HL-60 (cell line): ENCODE measurements around the gene PKD1L1.

Source experiments
- DNase-seq, 2 experiments: peaks; one replicate each; pipeline ENCODE4 v3.0.0-alpha.2; 2010 to 2020; ENCODE audit warnings: low read depth in 1 of 2, low spot score in 1 of 2
- H3K27ac ChIP-seq: fragments of 250-450 bp; sonication (Bioruptor Pico); replicated peaks from 2 replicates; pipeline ENCODE4 v1.5.1; 2020; ENCODE audit warnings: mild to moderate bottlenecking, moderate library complexity
- H3K27me3 ChIP-seq: fragments of 250-450 bp; sonication (Bioruptor Pico); 2 replicates; pipeline ENCODE4 v1.5.1; 2021; ENCODE audit warnings: mild to moderate bottlenecking, moderate library complexity; ENCODE audit not compliant: insufficient read depth, poor library complexity, severe bottlenecking
- H3K4me3 ChIP-seq: replicated peaks from 2 replicates; pipeline ENCODE4 v1.5.1; 2011; ENCODE audit warnings: mild to moderate bottlenecking, control low read depth, low read length; ENCODE audit not compliant: insufficient read depth
- CTCF ChIP-seq: IDR thresholded peaks from one replicate; pipeline ENCODE4 v1.5.1; 2011; ENCODE audit warnings: low read length, control low read depth, inconsistent platforms; ENCODE audit not compliant: insufficient read depth
- GABPA ChIP-seq: IDR thresholded peaks from 2 replicates; pipeline ENCODE4 v1.6.1; 2012; ENCODE audit warnings: low read depth
- POLR2AphosphoS5 ChIP-seq: IDR thresholded peaks from 2 replicates; pipeline ENCODE4 v1.6.1; 2012; ENCODE audit warnings: low read depth
- SPI1 ChIP-seq: IDR thresholded peaks from 2 replicates; pipeline ENCODE4 v1.6.1; 2012; ENCODE audit warnings: low read depth, mild to moderate bottlenecking, borderline replicate concordance
- TF ChIP-seq, protein P1 (sequence below): IDR thresholded peaks from 2 replicates; pipeline ENCODE4 v1.6.1; 2012; ENCODE audit warnings: low read depth; ENCODE audit not compliant: insufficient replicate concordance

The PKD1L1 gene

DNA sequence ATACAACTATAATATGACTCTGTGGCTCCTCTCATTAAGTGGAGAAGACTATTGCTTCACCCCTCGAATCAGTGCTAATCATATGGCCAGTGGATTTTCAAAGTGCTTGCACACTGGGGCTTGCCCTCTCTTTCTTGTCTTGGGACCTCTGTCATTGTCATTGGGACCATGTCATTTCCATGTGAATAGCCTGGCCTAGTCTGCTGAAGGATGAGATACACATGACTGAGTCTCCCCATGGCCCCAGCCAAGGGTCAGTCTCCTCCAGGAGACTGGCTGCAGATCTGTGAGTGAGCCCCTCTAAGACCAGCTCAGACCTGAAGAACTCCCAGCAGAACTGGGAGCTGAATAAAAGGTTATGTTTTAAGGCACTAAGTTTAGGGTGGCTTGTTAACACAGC lies 39.5 kb downstream of the PKD1L1 start:
- DNase-seq, result no peak
- H3K27me3 ChIP-seq, result no peaks in the 10 kb centered on the region
- H3K4me3 ChIP-seq, result no peak overlapping the region
- TF ChIP-seq CTCF, result no peak
- TF ChIP-seq, protein P1, sequence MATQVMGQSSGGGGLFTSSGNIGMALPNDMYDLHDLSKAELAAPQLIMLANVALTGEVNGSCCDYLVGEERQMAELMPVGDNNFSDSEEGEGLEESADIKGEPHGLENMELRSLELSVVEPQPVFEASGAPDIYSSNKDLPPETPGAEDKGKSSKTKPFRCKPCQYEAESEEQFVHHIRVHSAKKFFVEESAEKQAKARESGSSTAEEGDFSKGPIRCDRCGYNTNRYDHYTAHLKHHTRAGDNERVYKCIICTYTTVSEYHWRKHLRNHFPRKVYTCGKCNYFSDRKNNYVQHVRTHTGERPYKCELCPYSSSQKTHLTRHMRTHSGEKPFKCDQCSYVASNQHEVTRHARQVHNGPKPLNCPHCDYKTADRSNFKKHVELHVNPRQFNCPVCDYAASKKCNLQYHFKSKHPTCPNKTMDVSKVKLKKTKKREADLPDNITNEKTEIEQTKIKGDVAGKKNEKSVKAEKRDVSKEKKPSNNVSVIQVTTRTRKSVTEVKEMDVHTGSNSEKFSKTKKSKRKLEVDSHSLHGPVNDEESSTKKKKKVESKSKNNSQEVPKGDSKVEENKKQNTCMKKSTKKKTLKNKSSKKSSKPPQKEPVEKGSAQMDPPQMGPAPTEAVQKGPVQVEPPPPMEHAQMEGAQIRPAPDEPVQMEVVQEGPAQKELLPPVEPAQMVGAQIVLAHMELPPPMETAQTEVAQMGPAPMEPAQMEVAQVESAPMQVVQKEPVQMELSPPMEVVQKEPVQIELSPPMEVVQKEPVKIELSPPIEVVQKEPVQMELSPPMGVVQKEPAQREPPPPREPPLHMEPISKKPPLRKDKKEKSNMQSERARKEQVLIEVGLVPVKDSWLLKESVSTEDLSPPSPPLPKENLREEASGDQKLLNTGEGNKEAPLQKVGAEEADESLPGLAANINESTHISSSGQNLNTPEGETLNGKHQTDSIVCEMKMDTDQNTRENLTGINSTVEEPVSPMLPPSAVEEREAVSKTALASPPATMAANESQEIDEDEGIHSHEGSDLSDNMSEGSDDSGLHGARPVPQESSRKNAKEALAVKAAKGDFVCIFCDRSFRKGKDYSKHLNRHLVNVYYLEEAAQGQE, result no peak
- TF ChIP-seq POLR2AphosphoS5, result no peak
- TF ChIP-seq GABPA, result no peak
- no peak for TF ChIP-seq SPI1
- H3K27ac ChIP-seq, result no peak overlapping the region

DNA sequence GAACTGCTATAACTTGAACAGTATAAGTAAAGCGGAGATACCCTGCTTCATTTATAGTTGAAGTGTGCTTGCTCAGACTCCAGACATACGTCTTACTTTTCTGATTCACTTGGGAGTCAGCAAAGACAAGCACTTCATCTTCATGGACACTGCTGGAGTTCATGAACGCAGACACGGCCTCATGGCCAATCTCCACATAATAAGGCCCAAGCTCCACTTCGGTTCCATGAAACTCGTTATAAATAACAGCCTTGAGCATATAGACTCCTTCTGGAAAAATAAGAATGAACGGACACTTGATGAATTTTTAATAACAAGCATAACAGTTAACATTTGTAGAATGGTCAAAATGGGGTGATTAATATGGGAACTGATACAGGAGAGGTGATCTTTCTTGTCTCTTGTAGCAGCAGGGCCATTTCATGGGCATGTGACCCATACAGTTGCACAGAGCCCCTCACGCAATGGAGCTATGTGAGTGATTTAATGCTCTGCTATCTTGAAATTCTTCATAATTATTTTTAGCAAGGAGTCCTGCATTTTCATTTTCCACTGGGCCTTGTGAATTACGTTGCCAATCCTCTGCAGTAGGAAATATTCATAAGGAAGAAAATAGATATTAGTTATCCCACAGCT lies 40.2 kb downstream of the PKD1L1 start:
- DNase-seq, result no peak
- Histone ChIP-seq H3K27me3 (no peaks in the 10 kb centered on the region), H3K4me3 (no peak overlapping the region), H3K27ac (no peak overlapping the region)
- TF ChIP-seq GABPA (no peak), POLR2AphosphoS5 (no peak), CTCF (no peak), SPI1 (no peak)
- TF ChIP-seq, protein P1, result no peak

DNA sequence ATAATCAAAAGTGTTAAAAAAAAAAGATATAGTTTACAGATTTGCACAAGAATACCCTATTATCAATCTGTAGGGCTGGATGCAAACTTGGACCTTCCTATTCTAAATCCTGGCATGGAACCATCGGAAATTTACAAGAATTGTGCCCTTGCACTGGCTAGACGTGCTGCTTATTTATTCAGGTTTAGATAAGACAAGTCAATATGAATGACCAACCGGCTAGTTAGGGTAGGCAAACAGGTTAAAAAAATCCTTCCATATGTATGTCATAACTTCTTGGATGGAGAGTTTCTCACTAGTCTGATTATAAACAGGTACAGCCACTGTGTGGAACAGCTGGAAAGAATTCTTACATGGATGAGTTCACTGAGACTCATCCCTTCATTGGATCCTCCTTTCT lies 41.4 kb downstream of the PKD1L1 start:
- TF ChIP-seq CTCF (no peak), POLR2AphosphoS5 (no peak), SPI1 (no peak), GABPA (no peak)
- TF ChIP-seq, protein P1, result no peak
- Histone ChIP-seq H3K4me3 (no peak overlapping the region), H3K27me3 (no peaks in the 10 kb centered on the region), H3K27ac (no peak overlapping the region)
- no peak for DNase-seq
